GM18867 (cell line): ENCODE measurements around the gene PCGF3.
"Not testable (repeated sequence)": the region's sequence is repeated elsewhere in the genome, so short reads cannot be mapped to it uniquely, and the experiment has no call there.

ENCODE experiments used
- ATAC-seq: cut with Tn5 transposase; IDR thresholded peaks from one replicate; pipeline ENCODE4 v1.9.1; 2021; ENCODE audit warnings: mild to moderate bottlenecking, moderate library complexity; ENCODE audit not compliant: unreplicated experiment

PCGF3 gene

GRCh38 chr4:791898-792625 is 86.4 kb downstream of the PCGF3 start:
- no peak for ATAC-seq

- no peak for ATAC-seq
These were observed 87.0 kb downstream of the PCGF3 start for GRCh38 chr4:792626-793092.

- ATAC-seq, result no peak
These were observed 87.6 kb downstream of the PCGF3 start for GRCh38 chr4:793093-793861.

- no peak for ATAC-seq
These were observed 88.4 kb downstream of the PCGF3 start for GRCh38 chr4:793941-794621.

- ATAC-seq, result no peak
These were observed 89.5 kb downstream of the PCGF3 start for GRCh38 chr4:794900-795725.

- no peak for ATAC-seq
These were observed 90.1 kb downstream of the PCGF3 start for GRCh38 chr4:795726-796119.

GRCh38 chr4:796206-796605 is 90.6 kb downstream of the PCGF3 start:
- no peak for ATAC-seq

GRCh38 chr4:797066-797465 is 91.4 kb downstream of the PCGF3 start:
- ATAC-seq, result no peak

GRCh38 chr4:801436-802124 is 95.9 kb downstream of the PCGF3 start:
- ATAC-seq, result no peak

GRCh38 chr4:803884-804283 is 98.3 kb downstream of the PCGF3 start:
- ATAC-seq, result no peak

GRCh38 chr4:804804-805203 is 99.2 kb downstream of the PCGF3 start:
- ATAC-seq, result no peak

GRCh38 chr4:806979-807378 is 101.3 kb downstream of the PCGF3 start:
- not testable (repeated sequence) for ATAC-seq

GRCh38 chr4:807792-808191 is 102.2 kb downstream of the PCGF3 start:
- no peak for ATAC-seq

GRCh38 chr4:808860-809570 is 103.4 kb downstream of the PCGF3 start:
- ATAC-seq, result no peak

- no peak for ATAC-seq
These were observed 108.3 kb downstream of the PCGF3 start for GRCh38 chr4:813900-814299.

GRCh38 chr4:814312-814850 is 108.7 kb downstream of the PCGF3 start:
- ATAC-seq, result no peak

GRCh38 chr4:815464-816146 is 110.0 kb downstream of the PCGF3 start:
- ATAC-seq, result no peak

GRCh38 chr4:818106-818921 is 112.7 kb downstream of the PCGF3 start:
- ATAC-seq, result no peak
